GM12874 (cell line): ENCODE data around the gene ZNF831.

ENCODE experiments used
- TF ChIP-seq, protein P1 (sequence below): IDR thresholded peaks from 2 replicates; pipeline ENCODE4 v1.5.1; 2011; ENCODE audit warnings: low read depth, mild to moderate bottlenecking, control low read depth, low read length, moderate library complexity; ENCODE audit not compliant: insufficient read depth

Gene ZNF831

DNA sequence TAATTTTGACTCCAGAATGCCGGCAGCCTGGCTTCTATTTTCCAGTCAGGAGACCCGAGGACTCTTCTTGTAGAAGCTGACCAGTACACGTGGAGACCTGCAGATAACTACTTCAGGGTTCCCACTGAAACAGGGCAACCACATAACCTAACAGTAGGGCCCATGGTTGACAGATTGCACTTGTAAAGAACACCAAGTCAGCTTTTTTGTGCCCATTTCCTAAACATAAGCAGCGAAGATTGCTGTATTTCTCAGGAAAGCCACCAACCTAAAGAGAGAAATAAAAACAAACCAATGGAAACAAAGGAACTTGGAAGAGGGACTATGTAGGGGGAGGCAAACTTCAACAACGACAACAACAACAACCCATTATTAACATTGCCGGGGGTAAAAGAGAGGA is 86.7 kb downstream of the ZNF831 start:
- TF ChIP-seq, protein P1, sequence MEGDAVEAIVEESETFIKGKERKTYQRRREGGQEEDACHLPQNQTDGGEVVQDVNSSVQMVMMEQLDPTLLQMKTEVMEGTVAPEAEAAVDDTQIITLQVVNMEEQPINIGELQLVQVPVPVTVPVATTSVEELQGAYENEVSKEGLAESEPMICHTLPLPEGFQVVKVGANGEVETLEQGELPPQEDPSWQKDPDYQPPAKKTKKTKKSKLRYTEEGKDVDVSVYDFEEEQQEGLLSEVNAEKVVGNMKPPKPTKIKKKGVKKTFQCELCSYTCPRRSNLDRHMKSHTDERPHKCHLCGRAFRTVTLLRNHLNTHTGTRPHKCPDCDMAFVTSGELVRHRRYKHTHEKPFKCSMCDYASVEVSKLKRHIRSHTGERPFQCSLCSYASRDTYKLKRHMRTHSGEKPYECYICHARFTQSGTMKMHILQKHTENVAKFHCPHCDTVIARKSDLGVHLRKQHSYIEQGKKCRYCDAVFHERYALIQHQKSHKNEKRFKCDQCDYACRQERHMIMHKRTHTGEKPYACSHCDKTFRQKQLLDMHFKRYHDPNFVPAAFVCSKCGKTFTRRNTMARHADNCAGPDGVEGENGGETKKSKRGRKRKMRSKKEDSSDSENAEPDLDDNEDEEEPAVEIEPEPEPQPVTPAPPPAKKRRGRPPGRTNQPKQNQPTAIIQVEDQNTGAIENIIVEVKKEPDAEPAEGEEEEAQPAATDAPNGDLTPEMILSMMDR: no peak

- TF ChIP-seq, protein P1: no peak
These were observed 89.7 kb downstream of the ZNF831 start for GRCh38 chr20:59253325-59253724.

DNA sequence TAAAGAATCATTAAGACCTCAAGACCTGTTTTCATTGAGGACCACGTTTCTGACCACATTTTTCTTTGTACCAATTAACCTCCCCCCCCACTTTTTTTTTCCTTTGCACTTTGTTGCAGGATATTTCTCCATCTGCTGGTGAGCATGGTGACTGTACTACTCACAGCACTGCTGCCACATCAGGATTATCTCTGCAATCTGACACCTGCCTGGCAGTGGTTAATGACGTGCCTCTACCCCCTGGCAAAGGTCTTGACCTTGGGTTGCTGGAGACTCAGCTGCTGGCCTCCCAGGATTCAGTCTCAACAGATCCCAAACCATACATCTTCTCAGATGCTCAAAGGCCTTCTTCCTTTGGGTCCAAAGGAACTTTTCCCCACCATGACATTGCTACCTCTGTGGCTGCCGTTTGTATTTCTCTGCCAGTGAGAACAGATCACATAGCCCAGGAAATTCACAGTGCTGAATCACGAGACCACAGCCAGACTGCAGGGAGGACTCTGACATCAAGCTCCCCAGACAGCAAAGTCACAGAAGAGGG is 90.2 kb downstream of the ZNF831 start:
- TF ChIP-seq, protein P1: no peak

DNA sequence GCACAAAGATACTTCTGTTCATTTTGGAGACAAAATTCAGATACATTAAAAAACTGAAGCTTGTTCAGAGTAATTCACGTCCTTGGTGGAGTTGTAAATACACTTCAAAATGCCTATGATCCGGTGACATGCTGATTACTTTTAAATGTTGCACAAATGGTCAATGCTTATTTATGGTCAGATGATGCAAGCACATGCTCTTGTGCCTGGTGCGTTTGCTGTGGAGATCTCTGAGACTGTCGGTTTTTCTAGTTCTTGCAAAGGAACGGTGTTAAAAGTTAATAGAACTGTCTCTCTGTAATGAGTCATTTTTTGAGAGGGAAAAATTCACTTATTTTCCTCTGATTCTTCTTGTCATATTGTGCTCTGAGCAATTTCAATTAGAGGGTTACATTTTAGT is 91.6 kb downstream of the ZNF831 start:
- TF ChIP-seq, protein P1: no peak

- TF ChIP-seq, protein P1: no peak
These were observed 94.6 kb downstream of the ZNF831 start for GRCh38 chr20:59258221-59258621.

DNA sequence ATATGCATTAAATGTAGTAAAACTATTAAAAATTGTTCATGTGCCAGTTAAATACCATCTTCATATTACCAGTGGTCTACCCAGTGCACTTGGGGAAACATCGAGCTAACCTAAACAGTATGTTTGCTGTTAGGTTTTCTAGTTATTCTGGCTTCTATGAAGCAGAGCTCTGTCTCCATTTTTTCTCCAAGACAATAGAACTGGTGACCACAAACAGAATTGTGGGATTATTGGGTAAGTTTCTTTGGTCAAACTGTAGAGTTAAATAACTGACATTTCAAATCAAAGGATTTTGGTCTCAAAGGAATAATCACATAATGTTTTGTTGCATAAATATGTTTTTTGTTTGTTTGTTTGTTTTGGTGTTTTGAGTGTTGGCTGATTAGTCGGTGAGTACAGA is 96.3 kb downstream of the ZNF831 start:
- TF ChIP-seq, protein P1: no peak

DNA sequence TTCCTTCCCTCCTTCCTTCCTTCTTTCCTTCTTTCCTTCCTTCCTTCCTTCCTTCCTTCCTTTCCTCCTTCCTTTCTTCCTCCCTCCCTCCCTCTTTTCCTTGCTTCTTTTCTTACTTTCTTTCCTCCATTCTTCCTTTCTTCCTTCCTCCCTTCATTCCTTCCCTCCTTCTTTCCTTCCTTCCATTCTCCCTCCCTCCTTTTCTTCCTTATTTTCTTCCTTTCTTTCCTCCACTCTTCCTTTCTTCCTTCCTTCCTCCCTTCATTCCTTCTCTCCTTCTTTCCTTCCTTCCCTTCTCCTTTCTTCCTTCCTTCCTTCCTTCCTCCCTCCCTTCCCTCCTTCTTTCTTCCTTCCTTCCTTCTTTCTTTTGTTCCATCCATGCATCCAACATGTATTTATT is 101.7 kb downstream of the ZNF831 start:
- TF ChIP-seq, protein P1: no peak
